Parathyroid adenoma (tissue), 2 donors: ENCODE measurements around the gene VEGFA.

Experiments
- H2AFZ ChIP-seq: fragments of 300-600 bp; sonication (generic); one replicate; pipeline ENCODE4 v1.7.0; 2017; ENCODE audit warnings: antibody characterized with exemption, mild to moderate bottlenecking
- H3K27ac ChIP-seq: fragments of 300-600 bp; sonication (generic); one replicate; pipeline ENCODE4 v1.7.0; 2017
- H3K27me3 ChIP-seq: fragments of 300-600 bp; sonication (generic); one replicate; pipeline ENCODE4 v1.7.0; 2017; ENCODE audit warnings: low read length; ENCODE audit not compliant: control insufficient read depth, insufficient read depth
- H3K36me3 ChIP-seq: fragments of 300-600 bp; sonication (generic); one replicate; pipeline ENCODE4 v1.7.0; 2017; ENCODE audit warnings: low read length; ENCODE audit not compliant: control insufficient read depth, insufficient read depth
- H3K4me1 ChIP-seq: fragments of 300-600 bp; sonication (generic); one replicate; pipeline ENCODE4 v1.7.0; 2017; ENCODE audit warnings: control low read depth
- H3K4me2 ChIP-seq: fragments of 300-600 bp; sonication (generic); one replicate; pipeline ENCODE4 v1.7.0; 2017; ENCODE audit warnings: low read length
- H3K4me3 ChIP-seq: fragments of 300-600 bp; sonication (generic); one replicate; pipeline ENCODE4 v1.7.0; 2017; ENCODE audit warnings: low read depth, low read length
- H3K79me2 ChIP-seq: fragments of 300-600 bp; sonication (generic); one replicate; pipeline ENCODE4 v1.7.0; 2017; ENCODE audit warnings: control low read depth
- H3K9ac ChIP-seq: fragments of 300-600 bp; sonication (generic); one replicate; pipeline ENCODE4 v1.7.0; 2017; ENCODE audit warnings: mild to moderate bottlenecking
- H3K9me3 ChIP-seq: fragments of 300-600 bp; sonication (generic); one replicate; pipeline ENCODE4 v1.7.0; 2017; ENCODE audit warnings: low read length; ENCODE audit not compliant: control insufficient read depth
- CTCF ChIP-seq: fragments of 300-600 bp; sonication (generic); IDR thresholded peaks from one replicate; pipeline ENCODE4 v1.7.0; 2017; ENCODE audit warnings: antibody characterized with exemption, mild to moderate bottlenecking
- donor health status: primary hyperparathyroidism.

VEGFA gene

GRCh38 chr6:43768983-43769525 is 957 bp upstream of the VEGFA start:
- TF ChIP-seq CTCF = no peak
- H3K9ac ChIP-seq = no peak overlapping the region
- H3K27me3 ChIP-seq = no peaks in the 10 kb centered on the region
- no peaks in the 10 kb centered on the region for H3K36me3 ChIP-seq
- peaks cover 17% of the 10 kb centered on the region for H3K4me1 ChIP-seq
- peak overlapping the region; percentile 99 for H3K27ac ChIP-seq
- no peak overlapping the region for H3K4me3 ChIP-seq
- no peak overlapping the region for H2AFZ ChIP-seq
- peak overlapping the region; percentile 85 for H3K4me2 ChIP-seq
- no peaks in the 10 kb centered on the region for H3K9me3 ChIP-seq
- peaks cover 20% of the 10 kb centered on the region for H3K79me2 ChIP-seq

- no peaks in the 10 kb centered on the region for H3K9me3 ChIP-seq
- no peaks in the 10 kb centered on the region for H3K27me3 ChIP-seq
- peak overlapping the region; percentile 85 for H3K4me2 ChIP-seq
- H3K4me3 ChIP-seq = peak overlapping the region; percentile 99
- H3K36me3 ChIP-seq = no peaks in the 10 kb centered on the region
- H3K79me2 ChIP-seq = peaks cover 35% of the 10 kb centered on the region
- H3K4me1 ChIP-seq = peaks cover 30% of the 10 kb centered on the region
- H3K9ac ChIP-seq = peak overlapping the region; percentile 97
- H3K27ac ChIP-seq = peak overlapping the region; percentile 99
- no peak for TF ChIP-seq CTCF
- peak overlapping the region; percentile 98 for H2AFZ ChIP-seq
Measured at GRCh38 chr6:43770372-43771209, 580 bp downstream of the VEGFA start.

GRCh38 chr6:43771210-43771857 is 1.3 kb downstream of the VEGFA start:
- Histone ChIP-seq H3K27me3 (no peaks in the 10 kb centered on the region), H3K9me3 (no peaks in the 10 kb centered on the region), H3K4me1 (peaks cover 35% of the 10 kb centered on the region), H3K9ac (peak overlapping the region; percentile 97), H3K4me3 (peak overlapping the region; percentile 99), H3K4me2 (peak overlapping the region; percentile 85), H2AFZ (peak overlapping the region; percentile 98), H3K27ac (peak overlapping the region; percentile 99), H3K36me3 (no peaks in the 10 kb centered on the region), H3K79me2 (peaks cover 35% of the 10 kb centered on the region)
- peak; percentile 16 for TF ChIP-seq CTCF

GRCh38 chr6:43771858-43772680 is 2.1 kb downstream of the VEGFA start:
- Histone ChIP-seq H3K79me2 (peaks cover 41% of the 10 kb centered on the region), H3K4me1 (peaks cover 41% of the 10 kb centered on the region), H3K9ac (peak overlapping the region; percentile 97), H3K9me3 (no peaks in the 10 kb centered on the region), H3K27me3 (no peaks in the 10 kb centered on the region), H2AFZ (peak overlapping the region; percentile 98), H3K36me3 (no peaks in the 10 kb centered on the region), H3K4me2 (peak overlapping the region; percentile 85), H3K4me3 (peak overlapping the region; percentile 99), H3K27ac (peak overlapping the region; percentile 99)
- no peak for TF ChIP-seq CTCF
